Measurements from ENCODE around the gene MNX1.

MNX1 gene

DNA sequence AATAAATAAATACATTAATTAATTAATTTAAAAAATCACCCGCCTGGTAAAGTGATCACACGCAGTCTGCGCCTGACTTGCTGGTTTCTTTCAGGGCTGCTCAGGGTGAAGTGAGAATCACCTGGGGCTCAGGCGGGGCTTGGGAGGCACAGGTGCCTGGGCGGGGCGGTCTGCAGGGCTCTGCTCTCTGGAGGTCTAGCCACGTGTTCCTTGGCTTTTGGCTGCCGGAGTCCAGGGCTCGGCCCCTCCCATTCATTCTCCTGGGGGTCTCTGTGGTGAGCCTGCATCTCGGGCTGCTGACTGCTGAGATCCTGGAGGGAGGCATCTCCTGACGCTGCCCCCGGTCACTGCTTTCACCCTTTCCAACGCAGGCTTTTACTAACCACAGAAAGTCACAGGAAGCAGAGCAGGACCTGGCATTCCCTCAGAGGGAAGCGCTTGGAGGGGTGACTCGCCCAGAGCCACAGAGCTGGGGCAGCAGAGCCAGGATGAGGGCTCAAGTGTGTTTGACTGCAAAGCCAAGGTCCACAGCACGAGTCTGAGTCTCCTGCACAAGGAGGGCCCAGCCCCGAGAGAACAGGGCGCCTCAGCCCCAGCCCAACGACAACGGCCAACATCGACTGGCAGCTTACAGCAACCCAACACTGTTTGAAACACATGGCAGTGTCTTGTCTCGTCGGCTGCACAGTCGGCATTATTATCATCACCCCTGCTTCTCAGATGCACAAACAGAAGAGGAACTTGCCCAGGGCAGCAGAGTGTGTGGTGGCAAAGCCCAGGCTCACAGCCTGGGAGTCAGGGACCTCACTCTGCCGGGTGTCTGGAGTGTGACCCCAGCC lies 22.4 kb upstream of the MNX1 start:
- no peak for FAIRE-seq

GRCh38 chr7:157032128-157032527 lies 21.7 kb upstream of the MNX1 start:
- no peak for FAIRE-seq

- FAIRE-seq: no peak
These were observed 17.9 kb upstream of the MNX1 start for GRCh38 chr7:157028199-157028903.

DNA sequence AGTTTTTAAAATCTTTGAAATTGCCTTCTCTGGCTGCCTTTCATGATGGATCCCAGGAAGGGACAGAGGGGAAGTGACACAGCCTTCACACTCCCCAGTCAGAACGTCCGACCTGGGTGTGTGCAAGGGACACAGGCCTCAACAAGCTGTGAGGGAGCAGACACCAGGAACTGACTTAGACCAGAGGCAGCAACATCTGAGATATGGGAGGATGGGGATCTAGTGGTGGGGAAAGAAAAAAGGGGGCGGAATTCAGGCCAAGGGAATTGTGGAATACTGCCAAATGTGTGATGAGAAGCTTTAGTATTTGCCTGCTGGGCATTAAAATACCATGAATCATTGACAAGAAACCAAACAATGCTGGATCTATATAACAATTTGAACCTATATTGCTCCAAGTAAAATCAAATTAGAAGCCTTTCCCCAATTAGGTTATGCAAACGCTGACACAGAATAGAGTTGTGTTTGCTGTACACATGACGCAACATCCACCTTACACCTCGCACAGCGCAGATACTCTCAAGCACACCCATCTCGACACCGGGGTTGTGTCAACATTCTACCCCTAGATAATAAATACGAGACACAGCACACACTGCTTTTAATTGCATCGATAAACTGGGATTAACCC lies 17.2 kb upstream of the MNX1 start:
- FAIRE-seq: no peak

DNA sequence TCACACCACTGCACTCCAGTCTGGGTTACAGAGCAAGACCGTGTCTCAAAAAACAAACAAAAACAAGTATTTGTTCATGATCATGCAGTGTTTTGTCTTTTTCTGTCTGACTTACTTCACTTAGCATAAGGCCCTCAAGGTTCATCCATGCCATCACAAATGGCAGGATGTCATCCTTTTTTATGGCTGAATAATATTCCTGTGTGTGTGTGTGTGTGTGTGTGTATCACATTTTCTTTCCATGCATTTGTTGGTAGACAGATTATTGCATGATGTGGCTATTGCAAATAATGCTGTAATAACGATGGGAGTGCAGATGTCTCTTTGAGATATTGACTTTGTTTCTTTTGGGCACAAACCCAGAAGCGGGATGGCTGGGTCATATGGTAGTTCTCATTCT lies 14.3 kb upstream of the MNX1 start:
- no peak for FAIRE-seq

DNA sequence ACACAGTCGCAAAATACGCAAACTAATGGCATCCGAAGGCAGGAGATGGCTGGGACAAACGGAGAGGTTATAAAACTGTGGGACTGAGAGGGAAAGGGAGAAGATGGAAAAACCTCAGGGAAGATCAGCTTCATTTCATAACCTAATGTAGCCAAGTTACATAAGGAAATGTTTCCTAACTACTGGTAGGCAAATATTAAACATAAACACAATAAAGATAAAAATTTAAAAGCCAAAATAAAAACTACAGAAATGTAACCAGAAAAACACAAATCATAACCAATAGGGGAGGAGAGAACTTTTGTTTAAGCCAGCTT lies 13.1 kb upstream of the MNX1 start:
- FAIRE-seq: no peak

DNA sequence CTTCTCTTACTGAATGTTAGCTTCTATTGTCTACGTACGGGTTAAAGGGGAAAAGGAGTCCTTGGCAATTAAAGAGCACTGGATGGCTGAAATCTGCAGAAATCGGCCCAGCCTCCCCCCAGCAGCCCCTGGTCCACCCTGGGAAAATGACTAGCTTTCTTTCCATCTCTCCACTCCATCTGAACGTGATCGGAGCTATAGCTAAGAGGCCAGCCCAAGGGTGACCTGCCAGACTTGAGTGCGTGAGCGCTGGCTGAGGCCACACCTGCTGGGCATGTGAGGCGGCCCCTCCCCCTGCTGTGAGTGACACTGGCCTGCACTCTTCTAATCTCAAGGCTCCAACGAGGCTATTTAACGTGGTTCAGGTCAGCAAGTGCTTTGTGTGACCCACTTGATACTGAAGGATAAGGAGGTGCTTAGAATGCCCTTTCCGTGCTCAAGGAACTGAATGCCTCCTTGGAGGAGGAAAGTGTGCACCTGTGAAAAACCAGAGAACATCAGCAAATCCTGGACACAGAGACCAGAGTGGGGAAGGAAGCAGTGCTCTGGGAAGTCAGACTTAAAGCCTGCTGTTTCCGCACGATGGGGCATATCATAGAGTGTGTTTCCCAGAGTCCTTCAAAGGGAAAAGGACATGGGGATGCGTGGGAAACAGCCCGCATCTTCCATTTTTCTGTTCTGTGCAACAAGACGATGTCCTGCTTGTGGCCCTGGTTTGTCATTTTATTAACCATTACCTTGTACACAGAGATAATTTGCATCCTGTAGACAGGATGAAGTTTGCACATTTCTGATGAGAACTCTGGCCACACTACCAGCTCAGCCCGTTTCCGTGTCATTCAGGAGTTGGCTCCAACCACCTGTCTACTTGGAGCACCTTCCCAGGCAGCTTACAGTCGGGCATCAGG lies 12.5 kb upstream of the MNX1 start:
- no peak for FAIRE-seq

GRCh38 chr7:157021871-157022680 lies 11.6 kb upstream of the MNX1 start:
- no peak for FAIRE-seq

- no peak for FAIRE-seq
These were observed 10.8 kb upstream of the MNX1 start for GRCh38 chr7:157021071-157021870.

DNA sequence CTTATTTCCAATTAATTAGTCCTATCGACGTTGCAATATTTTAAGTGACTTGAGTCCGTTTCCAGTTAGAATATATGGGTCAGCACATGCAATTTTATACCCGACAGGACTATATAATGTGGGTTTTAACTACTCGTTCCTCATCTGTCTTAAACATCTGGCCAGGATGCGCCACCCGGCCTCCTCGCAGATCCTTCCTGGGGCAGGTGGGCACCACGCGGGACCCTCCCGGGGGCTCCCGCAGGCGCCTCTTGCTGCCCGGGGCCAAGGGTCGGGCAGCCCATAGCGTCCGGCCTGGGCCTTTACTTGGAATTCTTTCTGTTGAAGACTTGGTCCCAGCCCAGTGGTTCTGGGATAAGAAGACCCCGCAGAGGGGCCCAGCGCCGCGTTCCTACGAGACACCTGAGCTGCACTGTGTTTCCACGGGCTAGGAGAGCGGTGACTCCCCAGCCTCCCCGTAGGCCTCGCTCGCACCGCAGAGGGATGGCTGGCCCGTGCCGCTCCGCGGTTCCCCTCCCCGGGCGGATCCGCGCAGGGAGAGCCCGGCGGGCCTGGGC lies 10.1 kb upstream of the MNX1 start:
- FAIRE-seq: no peak

- FAIRE-seq: no peak
These were observed 9.4 kb upstream of the MNX1 start for GRCh38 chr7:157019718-157020451.

- no peak for FAIRE-seq
These were observed 8.6 kb upstream of the MNX1 start for GRCh38 chr7:157018997-157019608.

GRCh38 chr7:157018328-157018996 lies 8.0 kb upstream of the MNX1 start:
- no peak for FAIRE-seq

- FAIRE-seq: no peak
These were observed 7.3 kb upstream of the MNX1 start for GRCh38 chr7:157017603-157018327.

GRCh38 chr7:157017149-157017548 lies 6.7 kb upstream of the MNX1 start:
- no peak for FAIRE-seq

DNA sequence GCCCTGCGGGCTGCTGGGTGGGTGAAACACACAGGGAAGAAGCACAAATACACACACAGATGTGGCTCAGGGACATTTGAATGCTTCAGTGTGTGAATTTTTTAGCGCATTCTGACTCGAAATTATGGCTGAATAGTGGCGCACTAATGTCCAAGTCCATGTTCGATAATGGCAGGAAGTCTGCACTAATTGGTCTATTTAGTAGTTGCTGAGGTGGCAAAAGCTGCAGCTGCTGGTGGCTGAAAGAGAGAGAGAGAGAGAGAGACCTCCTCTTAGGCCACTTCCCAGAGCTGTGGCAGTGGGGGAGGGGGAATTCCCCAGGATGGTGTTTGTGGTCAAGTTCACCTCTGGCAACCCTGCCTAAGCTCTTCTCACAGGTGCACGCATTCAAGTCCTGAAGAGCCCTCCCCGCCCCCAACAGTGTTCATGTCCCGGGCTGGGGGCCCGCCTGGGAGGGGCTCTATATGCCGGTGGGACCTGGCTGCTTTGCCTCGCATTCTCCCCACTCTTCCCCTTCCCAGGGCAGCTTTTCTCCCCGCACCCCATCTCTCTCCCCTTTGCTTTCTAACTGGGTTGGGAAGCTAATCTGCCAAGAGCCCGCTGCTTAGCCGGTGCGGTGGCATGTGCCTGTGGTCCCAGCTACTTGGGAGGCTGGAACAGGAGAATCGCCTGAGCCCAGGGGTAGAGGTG lies 6.0 kb upstream of the MNX1 start:
- no peak for FAIRE-seq

GRCh38 chr7:157016024-157016351 lies 5.5 kb upstream of the MNX1 start:
- FAIRE-seq: no peak
